Stimulated activated CD8-positive, alpha-beta memory T cell treated with anti-CD3 and anti-CD28 coated beads, Interleukin-4, amount 100 ng/mL, for 24 hours (primary cell): ENCODE measurements around the gene PYROXD2.

Experiments used
- DNase-seq: peaks from one replicate; pipeline ENCODE4 v3.0.0-alpha.2; 2020; ENCODE audit warnings: low read depth

The PYROXD2 gene

GRCh38 chr10:98433881-98434732 lies 19.1 kb upstream of the PYROXD2 start:
- DNase-seq: no peak

- no peak for DNase-seq
Observed at GRCh38 chr10:98433371-98433770, 18.4 kb upstream of the PYROXD2 start.

GRCh38 chr10:98432330-98432729 lies 17.3 kb upstream of the PYROXD2 start:
- no peak for DNase-seq

GRCh38 chr10:98431016-98431415 lies 16.0 kb upstream of the PYROXD2 start:
- no peak for DNase-seq

GRCh38 chr10:98430427-98430826 lies 15.4 kb upstream of the PYROXD2 start:
- DNase-seq: no peak

GRCh38 chr10:98429320-98430072 lies 14.5 kb upstream of the PYROXD2 start:
- no peak for DNase-seq

GRCh38 chr10:98427011-98427515 lies 12.1 kb upstream of the PYROXD2 start:
- DNase-seq: no peak

- peak; percentile 26 for DNase-seq
Observed at GRCh38 chr10:98425511-98426352, 10.8 kb upstream of the PYROXD2 start.

- no peak for DNase-seq
Observed at GRCh38 chr10:98424295-98425254, 9.6 kb upstream of the PYROXD2 start.

GRCh38 chr10:98423691-98424120 lies 8.7 kb upstream of the PYROXD2 start:
- DNase-seq: no peak

- DNase-seq: no peak
Observed at GRCh38 chr10:98422182-98422581, 7.2 kb upstream of the PYROXD2 start.

GRCh38 chr10:98420786-98421185 lies 5.8 kb upstream of the PYROXD2 start:
- DNase-seq: no peak

- DNase-seq: no peak
Observed at GRCh38 chr10:98419469-98420261, 4.7 kb upstream of the PYROXD2 start.

- DNase-seq: no peak
Observed at GRCh38 chr10:98418665-98419468, 3.9 kb upstream of the PYROXD2 start.

- no peak for DNase-seq
Observed at GRCh38 chr10:98417973-98418664, 3.1 kb upstream of the PYROXD2 start.

GRCh38 chr10:98417481-98417959 lies 2.5 kb upstream of the PYROXD2 start:
- no peak for DNase-seq

- DNase-seq: no peak
Observed at GRCh38 chr10:98416606-98417388, 1.8 kb upstream of the PYROXD2 start.

- no peak for DNase-seq
Observed at GRCh38 chr10:98415731-98416119, 743 bp upstream of the PYROXD2 start.
